Tibial nerve (tissue), 4 donors: ENCODE data around the gene SDK1.

Experiments used
- CTCF ChIP-seq, 5 experiments: fragments of 200-600 bp in 3 of 5; fragments of 450-650 bp in 2 of 5; sonication (generic) in 3 of 5; IDR thresholded peaks; one replicate each; pipeline ENCODE4 v1.5.1; 2016 to 2019; ENCODE audit warnings: antibody characterized with exemption in 5 of 5, mild to moderate bottlenecking in 3 of 5, moderate library complexity in 2 of 5
- EP300 ChIP-seq, 2 donors: sonication (generic); formaldehyde crosslinking; IDR thresholded peaks; one replicate each; pipeline ENCODE4 v1.6.1; 2017; ENCODE audit warnings: antibody characterized with exemption in 2 of 2, mild to moderate bottlenecking in 1 of 2
- POLR2A ChIP-seq, 2 donors: fragments of 450-650 bp; IDR thresholded peaks; one replicate each; pipeline ENCODE4 v1.6.1; 2017; ENCODE audit warnings: antibody characterized with exemption in 2 of 2, mild to moderate bottlenecking in 2 of 2, moderate library complexity in 2 of 2

GRCh38 chr7:3551536-3551935, 250.5 kb downstream of the SDK1 start:
- no peak for TF ChIP-seq EP300 (IDR thresholded peaks at IDR 0.05)
- no peak for TF ChIP-seq CTCF (IDR thresholded peaks at IDR 0.05)
- no peak for TF ChIP-seq POLR2A (IDR thresholded peaks at IDR 0.05)
